Fibroblast of pulmonary artery (primary cell): Measurements from ENCODE around the gene MARCHF3.

Experiments
- DNase-seq: peaks from one replicate; pipeline ENCODE4 v3.0.0-alpha.2; 2010; ENCODE audit warnings: low read depth
- H3K4me3 ChIP-seq: replicated peaks from 2 replicates; pipeline ENCODE4 v1.5.1; 2011; ENCODE audit warnings: low read depth, mild to moderate bottlenecking, control low read depth, low read length, moderate library complexity
- CTCF ChIP-seq: IDR thresholded peaks from 2 replicates; pipeline ENCODE4 v1.5.1; 2011; ENCODE audit warnings: mild to moderate bottlenecking, control low read depth, low read length, inconsistent platforms; ENCODE audit errors: missing control alignments

The MARCHF3 gene

GRCh38 chr5:126959188-126959587, 71.2 kb downstream of the MARCHF3 start:
- no peak for DNase-seq
- no peak overlapping the region for H3K4me3 ChIP-seq
- no peak for TF ChIP-seq CTCF

GRCh38 chr5:126956991-126957390, 73.4 kb downstream of the MARCHF3 start:
- no peak for DNase-seq
- TF ChIP-seq CTCF: no peak

GRCh38 chr5:126954981-126955380, 75.4 kb downstream of the MARCHF3 start:
- H3K4me3 ChIP-seq: no peak overlapping the region
- no peak for DNase-seq
- no peak for TF ChIP-seq CTCF

More at GRCh38 chr5:126956991-126957390, 73.4 kb downstream of the MARCHF3 start:
- no peak overlapping the region for H3K4me3 ChIP-seq

- TF ChIP-seq CTCF: no peak
- no peak for DNase-seq
- no peak overlapping the region for H3K4me3 ChIP-seq
Measured at GRCh38 chr5:126953640-126954039, 76.7 kb downstream of the MARCHF3 start.

- no peak for TF ChIP-seq CTCF
- DNase-seq: no peak
Measured at GRCh38 chr5:126949475-126949874, 80.9 kb downstream of the MARCHF3 start.

GRCh38 chr5:126948453-126948852, 81.9 kb downstream of the MARCHF3 start:
- H3K4me3 ChIP-seq: no peak overlapping the region
- no peak for TF ChIP-seq CTCF

More at GRCh38 chr5:126949475-126949874, 80.9 kb downstream of the MARCHF3 start:
- no peak overlapping the region for H3K4me3 ChIP-seq

GRCh38 chr5:126948011-126948355, 82.4 kb downstream of the MARCHF3 start:
- no peak for DNase-seq
- TF ChIP-seq CTCF: no peak
- H3K4me3 ChIP-seq: no peak overlapping the region

More at GRCh38 chr5:126948453-126948852, 81.9 kb downstream of the MARCHF3 start:
- no peak for DNase-seq
